ENCODE measurements around the gene MEF2B. TPM values are rescaled to one million over a fixed set of nuclear protein-coding genes. Genes with fewer than 3 reads are reported as not detected.

Gene MEF2B
- total RNA-seq = 1.4 TPM
- long read RNA-seq = 0 reads

DNA sequence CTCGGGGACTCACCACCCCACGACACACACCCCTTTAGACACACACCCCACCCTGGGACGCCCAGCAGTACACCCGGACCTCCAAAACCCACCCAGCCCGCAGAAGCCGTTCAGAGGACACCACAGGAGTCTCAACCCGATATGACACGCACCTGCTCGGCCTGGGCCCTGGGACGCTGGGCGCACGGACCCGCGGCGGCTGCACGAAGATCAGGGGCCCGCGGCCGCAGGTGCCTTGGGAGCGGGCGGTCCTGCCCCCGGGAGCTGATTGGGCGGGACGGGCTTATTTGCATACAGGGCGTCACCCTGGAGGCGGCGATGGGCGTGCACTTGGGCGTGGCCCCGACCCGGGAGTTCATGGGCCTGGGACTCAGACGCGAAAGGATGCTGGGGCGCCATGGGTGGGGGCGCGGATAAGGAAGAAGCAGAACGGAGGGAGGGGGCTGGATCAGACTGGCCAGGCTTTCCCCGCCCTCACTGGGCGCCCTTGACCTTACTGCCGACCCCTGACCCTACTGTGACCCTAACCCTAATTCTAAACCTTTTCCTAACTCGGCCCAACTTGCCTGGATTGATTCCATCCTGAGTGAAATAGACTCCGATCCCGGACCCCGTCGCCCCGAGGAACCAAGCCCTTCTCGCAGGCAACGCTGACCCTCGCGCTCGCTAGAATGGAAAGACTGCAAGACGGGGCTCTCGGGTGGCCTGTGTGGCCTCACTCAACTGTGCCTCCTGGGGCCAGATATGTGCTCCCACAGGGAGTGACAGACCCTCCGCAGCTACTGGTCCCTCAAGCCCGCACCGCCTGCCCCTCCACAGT lies at the start of gene MEF2B:
MEF2B (minus strand) TSS at position 211 of the 820 bp plus-strand sequence. CDS start 19,528 bp downstream, outside the sequence.
- ATAC-seq (peak; percentile 86), DNase-seq (ENCODE audit: missing footprints) (peak; percentile 91)
- intact Hi-C loops (cut with DNase I) = no loop called here

DNA sequence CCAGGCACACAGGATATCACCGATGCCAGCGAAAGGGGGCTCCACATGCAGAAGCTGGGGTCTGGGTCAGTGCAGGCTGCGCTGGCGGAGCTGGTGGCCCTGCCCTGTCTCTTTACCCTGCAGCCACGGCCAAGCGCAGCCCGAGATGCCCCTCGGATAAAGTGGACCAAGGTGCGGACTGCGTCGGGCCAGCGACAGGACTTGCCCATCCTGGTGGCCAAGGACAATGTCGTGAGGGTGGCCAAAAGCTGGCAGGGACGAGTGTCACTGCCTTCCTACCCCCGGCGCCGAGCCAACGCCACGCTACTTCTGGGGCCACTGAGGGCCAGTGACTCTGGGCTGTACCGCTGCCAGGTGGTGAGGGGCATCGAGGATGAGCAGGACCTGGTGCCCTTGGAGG lies 48.8 kb upstream of the MEF2B start:
- intact Hi-C loops (cut with DNase I) = no loop called here
- ATAC-seq (no peak), DNase-seq (ENCODE audit: missing footprints) (no peak)

DNA sequence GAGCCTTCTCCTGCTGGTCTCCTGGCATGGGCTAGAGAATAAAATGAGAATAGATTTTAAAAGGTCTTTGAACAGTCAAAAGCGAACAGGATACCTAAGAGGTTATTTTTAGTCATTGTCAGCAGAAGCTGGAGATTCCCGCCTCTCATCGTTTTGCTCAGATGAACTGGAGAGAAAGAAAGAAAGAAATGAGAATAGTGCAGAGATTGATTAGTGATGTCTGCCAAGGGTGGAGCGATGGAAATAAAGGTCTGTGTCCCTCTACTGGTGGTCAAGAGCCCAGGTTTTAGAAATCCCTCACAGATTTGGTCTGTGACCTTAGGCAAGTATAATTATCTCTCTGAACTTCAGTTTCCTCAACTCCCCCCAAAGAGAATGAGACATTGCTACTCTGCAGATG lies 47.0 kb upstream of the MEF2B start:
- DNase-seq (ENCODE audit: missing footprints) = no peak
- intact Hi-C loops (cut with DNase I) = no loop called here
- no peak for ATAC-seq

DNA sequence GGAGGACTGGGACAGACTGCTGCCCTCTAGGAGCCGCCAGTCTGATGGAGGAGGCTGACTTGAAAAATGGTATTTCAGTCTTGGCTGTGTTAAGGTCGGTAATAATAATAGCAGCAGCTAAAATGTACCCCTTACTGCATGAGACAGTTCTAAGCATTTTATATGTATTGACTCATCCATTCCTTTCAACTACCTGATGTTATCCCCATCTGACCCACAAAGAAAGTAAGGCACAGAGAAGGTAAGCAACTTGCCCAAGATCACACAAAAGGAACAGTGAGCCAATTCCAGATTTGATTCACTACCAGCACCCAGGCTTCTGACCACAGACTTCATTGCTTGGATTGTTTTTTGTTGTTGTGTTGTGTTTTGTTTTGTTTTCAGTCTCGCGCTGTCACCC lies 45.7 kb upstream of the MEF2B start:
- intact Hi-C loops (cut with DNase I) = no loop called here

DNA sequence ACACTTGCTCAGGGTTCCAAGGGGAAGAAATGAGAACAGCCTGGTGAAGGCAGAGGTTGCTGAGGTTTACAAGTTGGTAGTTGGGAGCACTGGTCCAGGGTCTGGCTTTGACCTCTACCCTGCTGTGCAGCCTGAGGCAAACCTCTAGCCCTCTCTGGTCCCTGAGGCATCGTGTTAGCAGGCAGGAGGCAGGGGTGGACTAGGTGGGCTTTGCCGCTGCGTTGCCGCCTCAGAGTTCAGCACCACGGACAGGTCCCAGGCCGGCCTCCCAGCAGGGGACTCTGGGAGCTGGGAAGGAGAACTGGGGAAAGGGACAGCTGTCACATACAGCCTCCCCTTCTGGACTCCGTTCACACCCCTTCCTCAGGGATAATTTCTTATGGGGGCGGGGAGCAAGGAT lies 44.8 kb upstream of the MEF2B start:
- DNase-seq (ENCODE audit: missing footprints) (no peak), ATAC-seq (peak; percentile 39)
- intact Hi-C loops (cut with DNase I) = no loop called here

More for the DNA sequence above, 45.7 kb upstream of the MEF2B start:
- ATAC-seq = no peak
- DNase-seq (ENCODE audit: missing footprints) = no peak

DNA sequence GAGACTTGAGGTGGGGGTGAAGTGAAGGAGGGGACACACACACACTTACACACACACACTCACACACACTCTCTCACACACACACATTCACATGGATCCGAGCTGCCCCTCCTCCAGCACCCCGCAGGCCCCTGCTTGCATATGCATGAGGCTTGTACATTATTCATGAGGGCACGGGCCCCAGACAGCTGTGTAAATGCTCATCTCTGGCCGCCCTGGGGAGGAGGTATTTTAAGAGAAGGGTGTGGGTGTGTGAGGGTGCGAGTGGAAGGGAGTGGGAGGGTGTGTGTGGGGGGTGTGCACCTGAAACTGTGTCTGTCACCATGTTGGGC lies 44.1 kb upstream of the MEF2B start:
- DNase-seq (ENCODE audit: missing footprints) (no peak), ATAC-seq (no peak)
- intact Hi-C loops (cut with DNase I) = no loop called here

DNA sequence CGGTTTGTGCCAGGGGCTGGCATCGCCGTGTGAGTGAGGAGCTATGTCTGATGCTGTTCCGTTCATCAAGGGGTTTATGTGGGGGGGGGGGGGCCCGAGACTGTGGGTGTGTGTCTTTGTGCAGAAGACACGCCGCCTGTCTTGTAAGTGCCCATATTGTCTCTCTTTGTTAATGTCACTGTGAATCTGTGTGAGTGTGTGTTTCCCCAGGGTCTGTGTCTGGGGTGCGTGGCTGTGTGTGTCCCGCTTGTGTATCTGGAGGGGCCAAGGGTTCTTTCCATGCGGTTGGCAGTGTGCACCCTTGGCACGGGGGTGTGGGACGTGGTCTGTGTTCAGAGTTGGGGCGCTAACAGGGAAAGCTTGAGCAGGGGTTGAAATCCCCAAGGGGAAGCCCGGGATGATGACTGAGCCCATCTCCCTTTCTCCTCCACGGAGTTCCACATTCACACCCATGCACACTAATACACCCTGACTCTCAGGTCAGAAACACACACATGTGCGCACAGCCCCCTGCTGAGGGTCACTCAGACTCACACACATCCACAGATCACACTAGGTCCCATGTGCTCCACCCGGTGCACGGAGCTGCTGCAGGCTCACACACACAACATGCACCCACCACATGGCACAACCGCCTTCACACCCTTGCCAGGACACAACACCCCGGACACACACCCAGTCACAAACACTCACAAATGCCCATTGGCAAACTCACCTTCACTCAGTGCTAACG lies 43.5 kb upstream of the MEF2B start:
- DNase-seq (ENCODE audit: missing footprints) = no peak
- no peak for ATAC-seq
- intact Hi-C loops (cut with DNase I) = no loop called here

DNA sequence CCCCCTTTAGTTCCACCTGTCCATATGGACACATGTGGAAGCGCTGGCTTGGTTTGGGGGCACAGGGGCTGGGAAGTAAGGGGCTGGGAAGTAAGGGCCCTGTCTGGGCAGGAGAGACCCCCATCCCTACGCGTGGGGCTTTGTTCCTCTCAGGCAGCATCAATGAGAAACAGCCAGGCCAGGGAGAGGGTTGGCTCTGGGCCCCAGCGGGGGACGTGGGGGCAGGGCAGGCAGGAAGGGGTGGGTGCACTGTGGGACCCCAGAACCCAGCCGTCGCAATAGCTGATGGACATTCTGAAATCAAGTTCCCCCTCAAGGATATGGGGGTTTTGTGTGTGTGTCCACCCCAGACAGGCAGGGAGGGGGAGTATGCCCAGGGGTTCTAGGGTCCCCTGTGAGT lies 42.9 kb upstream of the MEF2B start:
- no peak for ATAC-seq
- no peak for DNase-seq (ENCODE audit: missing footprints)
- intact Hi-C loops (cut with DNase I) = no loop called here

DNA sequence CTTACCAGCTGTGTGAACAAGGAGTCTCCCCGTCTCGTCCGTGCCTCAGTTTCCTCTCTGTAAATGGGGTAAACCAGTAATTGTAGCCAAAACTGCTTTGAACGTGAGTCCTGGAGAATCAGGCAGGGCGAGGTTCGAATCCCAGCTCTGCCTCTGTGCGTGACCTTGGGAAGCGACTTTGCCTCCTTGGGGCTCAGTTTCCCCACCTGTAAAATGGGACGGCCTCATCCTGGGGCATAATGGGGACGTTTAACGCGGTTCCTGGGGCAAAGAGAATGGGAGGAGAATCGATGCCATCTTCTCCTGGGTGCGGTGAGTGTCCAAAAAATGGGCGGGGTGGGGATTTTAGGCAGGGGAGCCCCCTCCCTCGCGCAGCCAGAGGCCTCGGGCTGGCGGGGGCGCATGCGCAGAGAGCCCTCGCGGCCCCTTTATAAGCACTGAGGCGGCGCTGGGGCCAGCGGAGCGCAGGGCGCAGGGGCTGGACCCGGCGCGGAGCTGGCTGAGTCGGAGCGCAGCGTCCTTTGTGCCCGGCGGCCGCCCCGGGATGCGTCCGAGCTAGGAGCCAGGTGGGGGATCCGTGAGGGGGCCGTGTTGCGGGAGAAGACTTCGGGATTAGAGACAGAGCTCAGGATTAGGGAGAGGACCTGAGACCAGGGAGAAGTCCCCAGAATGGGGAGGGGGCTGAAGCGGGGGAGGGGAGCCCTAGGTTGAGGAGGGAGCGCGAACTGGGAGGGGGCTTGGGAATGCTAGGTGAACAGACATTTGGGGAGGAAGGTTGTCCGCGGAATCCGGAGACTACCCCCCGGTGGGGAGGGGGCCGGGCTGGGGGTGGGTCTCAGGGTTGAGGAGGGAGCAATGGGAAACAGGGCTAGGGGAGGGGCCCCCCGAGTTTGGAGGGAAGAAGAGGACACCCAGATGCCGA lies 41.7 kb upstream of the MEF2B start, which contains the start of gene NCAN:
NCAN (plus strand) TSS at position 460 of the 922 bp plus-strand sequence. CDS start 4,996 bp downstream, outside the sequence.
- intact Hi-C loops (cut with DNase I) = no loop called here
- ATAC-seq = no peak
- no peak for DNase-seq (ENCODE audit: missing footprints)

DNA sequence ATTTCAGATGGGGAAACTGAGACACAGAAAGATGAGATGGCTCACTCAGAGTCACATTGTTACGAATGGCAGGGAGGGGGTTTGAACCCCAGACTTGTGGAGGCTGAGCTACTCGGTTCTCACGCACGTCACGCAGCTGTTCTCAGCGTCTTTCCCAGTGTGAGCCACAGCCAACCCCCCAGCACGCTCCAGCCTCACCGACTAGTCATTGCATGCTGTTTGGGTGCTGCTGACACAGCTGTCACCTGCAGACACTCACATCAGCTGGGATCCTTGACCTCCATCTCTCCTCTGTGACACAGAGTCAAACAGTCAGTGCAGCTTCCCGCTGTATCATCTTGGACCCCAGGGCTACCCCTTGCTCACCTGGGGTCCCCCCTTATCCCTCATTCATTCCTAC lies 39.3 kb upstream of the MEF2B start:
- intact Hi-C loops (cut with DNase I) = loop anchor here (10.0 kb wide), 1 partner anchor 305 kb away; the partner anchor contains the start of genes NDUFA13 and TSSK6
- ATAC-seq = no peak

DNA sequence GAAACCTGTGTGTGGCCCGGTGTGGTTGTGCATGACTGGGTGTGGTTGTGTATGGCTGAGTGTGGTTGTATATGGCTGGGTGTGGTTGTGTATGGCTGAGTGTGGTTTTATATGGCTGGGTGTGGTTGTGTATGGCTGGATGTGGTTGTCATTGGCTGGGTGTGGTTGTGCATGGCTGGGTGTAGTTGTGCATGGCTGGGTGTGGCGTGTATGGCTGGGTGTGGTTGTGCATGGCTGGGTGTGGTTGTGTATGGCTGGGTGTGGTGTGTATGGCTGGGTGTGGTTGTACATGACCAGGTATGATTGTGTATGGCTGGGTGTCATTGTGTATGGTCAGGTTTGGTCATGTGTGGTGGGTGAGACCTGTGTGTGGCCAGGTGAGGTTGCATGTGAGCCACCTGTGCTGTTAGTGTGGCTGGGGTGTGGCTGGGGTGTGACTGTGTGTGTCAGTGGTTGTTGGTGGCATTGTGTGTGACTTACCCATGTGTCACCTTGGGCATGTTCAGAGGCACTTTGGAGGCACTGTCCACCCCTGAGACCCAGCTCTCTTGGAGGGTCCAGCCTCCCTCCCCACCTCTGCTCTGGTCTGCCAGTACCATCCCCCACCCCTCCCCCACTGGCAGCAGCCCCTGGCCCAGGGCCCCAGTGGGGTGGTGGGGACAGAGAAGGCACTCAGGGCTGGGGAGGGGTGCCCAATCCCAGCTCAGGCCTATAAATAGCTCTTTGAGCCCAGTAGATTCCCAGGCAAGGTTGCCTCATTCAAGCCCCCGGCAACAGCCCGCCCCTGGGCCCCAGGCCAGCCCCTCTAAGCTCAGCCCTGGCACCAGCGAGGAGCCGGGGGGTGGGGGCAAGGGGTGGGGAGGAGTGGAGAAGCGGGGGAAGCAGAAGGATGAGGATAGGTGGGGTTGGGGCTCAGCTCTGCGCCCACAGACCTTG lies 37.8 kb upstream of the MEF2B start:
- ATAC-seq (no peak), DNase-seq (ENCODE audit: missing footprints) (no peak)
- intact Hi-C loops (cut with DNase I) = loop anchor here (10.0 kb wide), 1 partner anchor 307 kb away; the partner anchor contains the start of genes NDUFA13 and TSSK6

More for the DNA sequence above, 39.3 kb upstream of the MEF2B start:
- DNase-seq (ENCODE audit: missing footprints) = no peak

DNA sequence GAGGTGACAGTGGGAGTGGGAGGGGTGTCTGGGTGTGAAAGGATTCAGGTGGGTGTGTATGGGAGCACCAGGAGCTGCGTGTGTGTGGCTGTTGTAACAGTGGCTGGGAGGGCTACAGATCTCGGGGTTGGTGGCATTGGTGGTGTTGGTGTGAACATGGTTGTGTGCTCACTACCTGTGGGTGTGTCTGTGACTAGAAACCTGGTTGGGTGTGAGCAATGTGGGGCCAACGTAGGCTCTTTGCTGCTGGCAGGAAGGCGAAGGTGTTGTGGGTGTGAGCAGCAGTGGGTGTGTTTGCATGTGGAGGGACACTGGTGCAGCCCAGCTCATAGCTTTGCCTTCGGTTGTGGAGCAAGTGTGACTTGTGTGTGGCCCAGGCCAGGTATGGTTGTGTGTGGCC lies 36.9 kb upstream of the MEF2B start:
- DNase-seq (ENCODE audit: missing footprints) (no peak), ATAC-seq (no peak)
- intact Hi-C loops (cut with DNase I) = loop anchor here (10.0 kb wide), 1 partner anchor 308 kb away; the partner anchor contains the start of genes NDUFA13 and TSSK6

DNA sequence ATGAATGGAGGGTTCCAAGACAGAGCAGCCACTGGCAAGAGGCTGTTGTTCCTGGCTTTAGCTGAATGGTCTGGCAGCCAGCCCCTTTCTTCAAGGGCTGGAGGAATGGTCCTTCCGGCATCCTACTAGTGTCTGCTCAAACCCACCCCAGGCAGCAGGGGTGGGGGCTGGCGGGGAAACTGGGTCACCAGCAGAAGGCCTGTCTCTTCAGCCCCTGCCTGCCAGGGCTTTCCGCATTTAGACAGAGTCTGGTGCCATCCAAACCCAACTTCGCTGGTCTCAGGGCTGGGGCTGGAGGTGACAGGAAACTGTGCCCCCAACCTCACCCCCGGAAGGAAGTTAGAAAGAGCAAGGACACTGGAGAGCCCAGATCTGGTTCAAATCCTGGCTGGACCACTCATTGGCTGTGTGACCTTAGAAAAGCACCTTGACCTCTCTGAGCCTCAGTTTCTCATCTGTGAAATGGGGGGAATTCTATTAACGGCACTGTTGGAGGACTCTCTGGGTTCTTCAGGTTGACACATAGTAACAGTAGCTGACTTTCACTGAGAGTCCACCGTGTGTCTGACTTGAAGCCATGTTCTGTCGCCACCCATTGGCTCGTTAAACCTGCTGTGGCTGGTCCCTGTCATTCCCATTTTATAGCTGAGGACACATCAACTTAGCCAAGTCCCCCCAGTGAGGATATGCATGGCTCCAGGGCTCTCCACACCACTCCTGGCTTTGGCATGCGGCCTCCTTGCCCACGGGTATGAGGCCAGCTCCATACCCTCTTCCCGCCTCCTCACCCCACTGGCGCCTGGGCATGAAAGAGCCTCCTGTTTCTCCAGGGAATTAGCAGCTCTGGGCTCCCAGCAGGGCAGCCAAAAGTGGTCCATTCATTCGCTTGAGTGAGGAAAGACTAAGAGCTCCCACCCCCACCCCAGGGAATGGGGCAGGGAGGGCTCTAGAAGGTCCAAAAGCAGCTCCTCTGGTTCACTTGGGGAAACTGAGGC lies 35.6 kb upstream of the MEF2B start:
- intact Hi-C loops (cut with DNase I) = loop anchor here (10.0 kb wide), 1 partner anchor 309 kb away; the partner anchor contains the start of genes NDUFA13 and TSSK6
- no peak for DNase-seq (ENCODE audit: missing footprints)
- no peak for ATAC-seq

DNA sequence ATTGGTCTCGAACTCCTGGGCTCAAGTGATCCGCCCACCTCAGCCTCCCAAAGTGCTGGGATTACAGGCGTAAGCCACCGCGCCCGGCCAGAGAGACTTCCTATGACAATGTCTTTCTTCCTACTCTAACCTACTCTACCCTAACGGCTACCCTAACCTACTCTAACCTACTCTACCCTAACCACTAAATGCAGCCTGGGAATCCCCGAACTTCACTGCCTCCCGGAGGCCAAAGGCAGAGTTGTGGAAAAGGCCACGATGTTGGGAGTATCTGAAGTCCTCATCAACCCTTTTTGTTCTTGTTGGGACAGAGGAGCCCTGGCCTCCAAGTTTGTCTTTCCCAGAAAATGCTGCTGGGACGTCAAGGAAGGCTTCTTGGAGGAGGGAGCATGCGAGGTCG lies 34.1 kb upstream of the MEF2B start:
- DNase-seq (ENCODE audit: missing footprints) (no peak), ATAC-seq (no peak)
- intact Hi-C loops (cut with DNase I) = loop anchor here (10.0 kb wide), 1 partner anchor 311 kb away; the partner anchor contains the start of genes NDUFA13 and TSSK6

DNA sequence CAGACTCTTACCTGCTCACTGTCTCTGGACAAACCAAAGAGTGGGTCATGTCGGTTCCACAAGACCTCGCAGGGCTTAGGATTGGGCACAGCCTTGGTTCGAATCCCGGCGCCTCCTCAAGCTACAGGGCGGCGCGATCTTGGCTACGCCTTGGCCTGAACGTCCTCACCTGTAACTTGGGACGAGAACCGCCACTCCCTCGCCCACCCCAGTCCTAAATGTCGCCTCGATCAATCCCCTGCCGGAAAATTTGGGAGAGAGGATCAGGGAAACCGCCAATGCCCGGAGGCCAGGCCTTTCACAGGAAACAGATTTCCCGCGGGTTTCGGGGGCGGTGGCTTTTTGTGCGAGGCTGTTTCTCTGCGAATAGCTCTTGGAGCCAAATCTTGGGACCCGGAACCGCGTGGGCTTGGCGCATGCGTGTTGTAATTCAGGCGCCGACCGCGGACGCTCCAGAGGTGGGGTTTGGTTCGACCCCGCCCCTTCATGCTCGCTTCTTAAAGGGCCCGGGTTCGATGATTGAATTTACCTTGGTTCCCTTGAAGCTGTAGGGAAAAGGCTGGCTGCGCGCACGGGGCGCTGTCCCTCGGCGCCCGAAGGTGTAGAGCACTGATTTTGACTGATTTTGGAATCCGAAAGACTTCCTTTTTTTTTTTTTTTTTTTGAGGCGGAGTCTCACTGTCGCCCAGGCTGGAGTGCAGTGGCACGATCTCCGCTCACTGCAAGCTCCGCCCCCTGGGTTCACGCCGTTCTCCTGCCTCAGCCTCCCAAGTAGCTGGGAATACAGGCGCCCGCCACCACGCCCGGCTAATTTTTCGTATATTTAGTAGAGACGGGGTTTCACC lies 33.2 kb upstream of the MEF2B start, which contains the start of gene NR2C2AP:
NR2C2AP (minus strand) TSS at position 403 of the 845 bp plus-strand sequence; CDS start at position 49, 354 bp downstream.
- intact Hi-C loops (cut with DNase I) = loop anchor here (10.0 kb wide), 1 partner anchor 312 kb away; the partner anchor contains the start of genes NDUFA13 and TSSK6
- peak; percentile 94 for DNase-seq (ENCODE audit: missing footprints)
- ATAC-seq = peak; percentile 93
